SU-DHL-6 (cell line): Measurements from ENCODE around the gene RACGAP1.
A peak's percentile ranks its signal among the peaks of the same experiment; 100 is the strongest.

Source experiments
- H2AFZ ChIP-seq: fragments of 200-600 bp; sonication (generic); 2 replicates; pipeline ENCODE4 v1.6.1; 2014; ENCODE audit warnings: low read depth, mild to moderate bottlenecking, moderate library complexity, mixed read lengths, antibody characterized with exemption, low read length; ENCODE audit not compliant: severe bottlenecking
- H3F3A ChIP-seq: fragments of 200-600 bp; shearing (Covaris generic); 2 replicates; pipeline ENCODE4 v1.6.0; 2016; ENCODE audit warnings: antibody characterized with exemption, mild to moderate bottlenecking; ENCODE audit not compliant: insufficient read depth
- H3K27ac ChIP-seq: fragments of 200-600 bp; sonication (generic); 2 replicates; pipeline ENCODE4 v1.5.1; 2016; ENCODE audit warnings: low read depth, mild to moderate bottlenecking, low read length, moderate library complexity, mixed read lengths
- H3K27me3 ChIP-seq: fragments of 200-600 bp; sonication (generic), shearing (Covaris generic); 2 replicates; pipeline ENCODE4 v1.6.0; 2014; ENCODE audit warnings: mild to moderate bottlenecking, low read length
- H3K36me3 ChIP-seq: fragments of 200-600 bp; sonication (generic); 2 replicates; pipeline ENCODE4 v1.6.1; 2014; ENCODE audit warnings: mild to moderate bottlenecking, low read length, mixed read lengths
- H3K4me2 ChIP-seq: fragments of 300-600, 200-600 bp; shearing (Covaris generic), sonication (generic); 2 replicates; pipeline ENCODE4 v1.6.0; 2014; ENCODE audit warnings: low read length, low read depth, mild to moderate bottlenecking; ENCODE audit not compliant: poor library complexity, severe bottlenecking
- H3K4me3 ChIP-seq: fragments of 200-600 bp; sonication (generic); 2 replicates; pipeline ENCODE4 v1.5.1; 2014; ENCODE audit warnings: antibody characterized with exemption, low read length, mild to moderate bottlenecking, mixed read lengths; ENCODE audit not compliant: insufficient read depth, poor library complexity, severe bottlenecking
- H3K79me2 ChIP-seq: fragments of 200-600 bp; sonication (generic); 2 replicates; pipeline ENCODE4 v1.6.1; 2014; ENCODE audit warnings: mild to moderate bottlenecking, low read length, moderate library complexity; ENCODE audit not compliant: insufficient read depth
- H3K9ac ChIP-seq: fragments of 200-600 bp; sonication (generic); 2 replicates; pipeline ENCODE4 v1.7.0; 2014; ENCODE audit warnings: mild to moderate bottlenecking, low read length
- H3K9me2 ChIP-seq: fragments of 200-600 bp; sonication (generic); replicated peaks from 2 replicates; pipeline ENCODE4 v1.6.1; 2014; ENCODE audit warnings: low read length; ENCODE audit not compliant: insufficient read depth
- H3K9me3 ChIP-seq: fragments of 200-600 bp; sonication (generic); 2 replicates; pipeline ENCODE4 v1.6.1; 2014; ENCODE audit warnings: low read length, mixed read lengths; ENCODE audit not compliant: insufficient read depth
- H4K20me1 ChIP-seq: fragments of 200-600 bp; sonication (generic); 2 replicates; pipeline ENCODE4 v1.6.1; 2014; ENCODE audit warnings: low read depth, mild to moderate bottlenecking, antibody characterized with exemption, low read length, moderate library complexity, mixed read lengths
- EZH2phosphoT487 ChIP-seq: fragments of 200-600 bp; sonication (generic), shearing (Covaris generic); conservative IDR thresholded peaks from 2 replicates; pipeline ENCODE4 v1.6.1; 2018; ENCODE audit warnings: mild to moderate bottlenecking, antibody characterized with exemption, low read length, moderate library complexity, mixed read lengths
- TF ChIP-seq, protein P1 (sequence below): fragments of 200-600 bp; sonication (generic); IDR thresholded peaks from one replicate; pipeline ENCODE4 v1.5.1; 2017; ENCODE audit warnings: antibody characterized with exemption, mild to moderate bottlenecking, low read length, moderate library complexity; ENCODE audit not compliant: insufficient read depth, poor library complexity, severe bottlenecking

The RACGAP1 gene

DNA sequence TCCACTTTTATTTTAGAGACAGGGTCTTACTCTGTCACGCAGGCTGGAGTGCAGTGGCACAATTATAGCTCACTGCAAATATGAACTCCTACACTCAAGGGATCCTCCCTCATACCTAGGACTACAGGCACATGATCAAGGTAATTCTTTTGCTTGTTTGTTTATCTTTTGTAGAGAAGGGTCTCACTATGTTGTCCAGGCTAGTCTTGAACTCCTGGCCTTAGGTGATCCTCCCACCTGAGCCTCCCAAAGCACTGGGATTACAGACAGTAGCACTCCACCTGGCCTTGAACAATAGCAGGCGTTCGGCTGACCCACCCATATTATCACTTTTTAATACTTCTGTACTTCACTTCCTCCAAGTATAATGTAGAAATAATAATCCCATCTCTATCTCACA lies 1.4 kb upstream of the RACGAP1 start:
- no peaks in the 10 kb centered on the region for H3K9me3 ChIP-seq
- H4K20me1 ChIP-seq: no peaks in the 10 kb centered on the region
- H3K27ac ChIP-seq: no peak overlapping the region
- no peak overlapping the region for H3K9ac ChIP-seq
- no peaks in the 10 kb centered on the region; the same call in 1 of the 2 replicates for H3F3A ChIP-seq
- peak overlapping the region; percentile 93 for H2AFZ ChIP-seq
- H3K4me2 ChIP-seq: no peak overlapping the region
- no peaks in the 10 kb centered on the region for H3K27me3 ChIP-seq
- no peaks in the 10 kb centered on the region for H3K9me2 ChIP-seq
- H3K79me2 ChIP-seq: peaks cover 35% of the 10 kb centered on the region
- no peak overlapping the region for H3K4me3 ChIP-seq
- no peak for TF ChIP-seq EZH2phosphoT487
- TF ChIP-seq, protein P1, sequence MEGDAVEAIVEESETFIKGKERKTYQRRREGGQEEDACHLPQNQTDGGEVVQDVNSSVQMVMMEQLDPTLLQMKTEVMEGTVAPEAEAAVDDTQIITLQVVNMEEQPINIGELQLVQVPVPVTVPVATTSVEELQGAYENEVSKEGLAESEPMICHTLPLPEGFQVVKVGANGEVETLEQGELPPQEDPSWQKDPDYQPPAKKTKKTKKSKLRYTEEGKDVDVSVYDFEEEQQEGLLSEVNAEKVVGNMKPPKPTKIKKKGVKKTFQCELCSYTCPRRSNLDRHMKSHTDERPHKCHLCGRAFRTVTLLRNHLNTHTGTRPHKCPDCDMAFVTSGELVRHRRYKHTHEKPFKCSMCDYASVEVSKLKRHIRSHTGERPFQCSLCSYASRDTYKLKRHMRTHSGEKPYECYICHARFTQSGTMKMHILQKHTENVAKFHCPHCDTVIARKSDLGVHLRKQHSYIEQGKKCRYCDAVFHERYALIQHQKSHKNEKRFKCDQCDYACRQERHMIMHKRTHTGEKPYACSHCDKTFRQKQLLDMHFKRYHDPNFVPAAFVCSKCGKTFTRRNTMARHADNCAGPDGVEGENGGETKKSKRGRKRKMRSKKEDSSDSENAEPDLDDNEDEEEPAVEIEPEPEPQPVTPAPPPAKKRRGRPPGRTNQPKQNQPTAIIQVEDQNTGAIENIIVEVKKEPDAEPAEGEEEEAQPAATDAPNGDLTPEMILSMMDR: no peak
- no peaks in the 10 kb centered on the region for H3K36me3 ChIP-seq

DNA sequence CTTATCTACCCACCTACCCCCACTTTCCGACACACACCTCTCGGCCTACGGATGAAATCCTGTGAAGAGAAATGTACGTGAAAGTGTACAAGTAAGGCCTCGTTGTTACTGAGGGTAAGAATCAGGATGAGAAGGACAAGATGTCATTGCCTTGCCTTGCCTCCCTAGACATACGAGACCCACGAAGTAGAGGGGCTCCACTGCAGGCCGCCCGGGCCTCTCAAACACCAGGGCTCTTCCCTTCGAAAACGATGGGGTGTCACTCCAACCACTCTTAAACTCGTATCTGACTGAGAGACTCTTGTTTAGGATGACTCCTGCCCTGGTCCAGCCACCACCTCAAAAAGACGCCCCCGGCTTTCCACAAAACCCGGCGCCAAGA lies 498 bp downstream of the RACGAP1 start:
- peak overlapping the region; percentile 90 for H3K9ac ChIP-seq
- H3K27ac ChIP-seq: peak overlapping the region; percentile 79
- no peaks in the 10 kb centered on the region; the same call in 1 of the 2 replicates for H3F3A ChIP-seq
- no peaks in the 10 kb centered on the region for H3K9me2 ChIP-seq
- no peaks in the 10 kb centered on the region for H3K27me3 ChIP-seq
- TF ChIP-seq, protein P1: no peak
- no peak for TF ChIP-seq EZH2phosphoT487
- peak overlapping the region; percentile 2 for H2AFZ ChIP-seq
- H3K9me3 ChIP-seq: no peaks in the 10 kb centered on the region
- peak overlapping the region; percentile 76 for H3K4me3 ChIP-seq
- H3K36me3 ChIP-seq: no peaks in the 10 kb centered on the region
- peak overlapping the region; percentile 76 for H3K4me2 ChIP-seq
- peaks cover 10% of the 10 kb centered on the region for H4K20me1 ChIP-seq
- peaks cover 54% of the 10 kb centered on the region for H3K79me2 ChIP-seq

DNA sequence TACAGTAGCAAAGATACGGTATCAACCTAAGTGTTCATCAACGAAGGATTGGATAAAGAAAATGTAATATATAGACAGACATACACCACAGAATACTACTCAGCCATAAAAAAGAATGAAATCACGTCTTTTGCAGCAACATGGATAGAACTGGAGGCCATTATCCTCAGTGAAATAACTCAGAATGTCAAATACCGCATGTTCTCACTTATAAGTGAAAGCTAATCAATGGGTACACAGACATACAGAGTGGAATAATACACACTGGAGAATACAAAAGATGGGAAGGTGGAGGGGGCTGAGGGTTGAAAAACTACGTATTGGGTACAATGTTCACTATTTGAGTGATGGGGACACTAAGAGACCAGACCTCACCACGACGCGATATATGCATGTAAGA lies 1.1 kb downstream of the RACGAP1 start:
- H3K9me2 ChIP-seq: no peaks in the 10 kb centered on the region
- H3K9me3 ChIP-seq: no peaks in the 10 kb centered on the region
- H4K20me1 ChIP-seq: peaks cover 14% of the 10 kb centered on the region
- no peak overlapping the region for H2AFZ ChIP-seq
- no peaks in the 10 kb centered on the region for H3K36me3 ChIP-seq
- peak overlapping the region; percentile 76 for H3K4me3 ChIP-seq
- no peak for TF ChIP-seq EZH2phosphoT487
- TF ChIP-seq, protein P1: no peak
- peak overlapping the region; percentile 76 for H3K4me2 ChIP-seq
- peak overlapping the region; percentile 90 for H3K9ac ChIP-seq
- H3K79me2 ChIP-seq: peaks cover 60% of the 10 kb centered on the region
- no peaks in the 10 kb centered on the region; the same call in 1 of the 2 replicates for H3F3A ChIP-seq
- peak overlapping the region; percentile 79 for H3K27ac ChIP-seq
- no peaks in the 10 kb centered on the region for H3K27me3 ChIP-seq

DNA sequence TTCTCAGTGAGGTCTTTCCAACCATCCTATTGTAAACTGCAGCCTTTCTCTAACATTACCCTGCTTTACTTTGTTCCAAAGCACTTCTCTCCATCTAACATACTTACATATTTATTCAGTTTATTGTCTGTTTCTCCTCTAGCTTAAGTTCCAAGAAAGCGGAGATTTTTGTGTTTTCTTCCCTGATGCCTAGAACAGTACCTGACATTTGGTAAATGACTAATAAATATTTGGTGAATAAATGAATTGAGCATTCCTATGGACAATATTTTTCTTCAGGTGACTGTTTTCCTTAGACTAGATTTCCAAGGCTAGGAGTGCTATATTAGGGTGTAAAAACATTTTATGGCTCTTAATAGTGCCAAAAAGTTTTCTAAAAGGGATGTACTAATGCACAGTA lies 2.4 kb downstream of the RACGAP1 start:
- no peaks in the 10 kb centered on the region for H3K36me3 ChIP-seq
- H3K9me3 ChIP-seq: no peaks in the 10 kb centered on the region
- no peaks in the 10 kb centered on the region for H3K9me2 ChIP-seq
- no peak overlapping the region for H3K9ac ChIP-seq
- peaks cover 20% of the 10 kb centered on the region for H4K20me1 ChIP-seq
- TF ChIP-seq, protein P1: no peak
- TF ChIP-seq EZH2phosphoT487: no peak
- no peaks in the 10 kb centered on the region; the same call in 1 of the 2 replicates for H3F3A ChIP-seq
- no peak overlapping the region for H3K27ac ChIP-seq
- peak overlapping the region; percentile 76 for H3K4me2 ChIP-seq
- no peak overlapping the region for H3K4me3 ChIP-seq
- peaks cover 73% of the 10 kb centered on the region for H3K79me2 ChIP-seq
- no peaks in the 10 kb centered on the region for H3K27me3 ChIP-seq
- H2AFZ ChIP-seq: no peak overlapping the region
